HG03280 (cell line): ENCODE measurements around the gene TMC1.

ENCODE experiments used
- ATAC-seq: cut with Tn5 transposase; IDR thresholded peaks from one replicate; pipeline ENCODE4 v1.9.1; 2021; ENCODE audit warnings: mild to moderate bottlenecking, moderate library complexity; ENCODE audit not compliant: unreplicated experiment

The TMC1 gene

GRCh38 chr9:72665421-72665820, 144.0 kb downstream of the TMC1 start:
- ATAC-seq = no peak

- no peak for ATAC-seq
Observed at GRCh38 chr9:72667181-72667580, 145.8 kb downstream of the TMC1 start.

- no peak for ATAC-seq
Observed at GRCh38 chr9:72674961-72675360, 153.6 kb downstream of the TMC1 start.

GRCh38 chr9:72675586-72675985, 154.2 kb downstream of the TMC1 start:
- no peak for ATAC-seq

DNA sequence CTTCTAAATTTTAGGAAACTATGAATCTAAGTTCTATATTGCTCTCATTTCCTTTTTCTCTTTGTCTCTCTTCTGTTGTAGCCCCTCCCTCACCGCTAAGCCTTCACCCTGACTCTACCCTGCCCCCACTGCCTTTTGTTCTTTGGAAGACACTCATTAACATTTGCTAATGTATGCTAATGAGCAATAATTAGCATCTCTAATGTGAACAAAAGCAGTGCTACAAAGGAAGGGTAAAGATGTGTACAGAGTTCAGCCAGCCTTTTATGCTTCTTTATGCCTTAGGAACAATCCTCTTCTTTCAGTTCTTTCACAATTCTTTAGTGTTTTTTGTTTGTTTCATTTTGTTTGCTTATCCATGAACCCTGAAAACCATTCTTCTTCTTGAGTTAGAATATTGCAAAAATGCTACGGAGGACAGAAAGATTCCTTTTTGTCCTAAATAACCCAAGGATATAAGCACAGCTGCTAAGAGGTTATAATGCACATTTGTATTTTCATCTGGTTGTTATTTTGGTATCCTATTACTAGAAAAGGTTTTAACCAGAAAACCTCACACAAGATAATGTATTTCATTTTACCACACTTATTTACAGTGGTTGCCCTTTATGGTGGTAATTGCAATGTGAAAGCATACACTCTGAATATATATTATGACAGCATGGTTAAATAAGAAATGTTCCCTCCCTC, 159.3 kb downstream of the TMC1 start:
- ATAC-seq = no peak

DNA sequence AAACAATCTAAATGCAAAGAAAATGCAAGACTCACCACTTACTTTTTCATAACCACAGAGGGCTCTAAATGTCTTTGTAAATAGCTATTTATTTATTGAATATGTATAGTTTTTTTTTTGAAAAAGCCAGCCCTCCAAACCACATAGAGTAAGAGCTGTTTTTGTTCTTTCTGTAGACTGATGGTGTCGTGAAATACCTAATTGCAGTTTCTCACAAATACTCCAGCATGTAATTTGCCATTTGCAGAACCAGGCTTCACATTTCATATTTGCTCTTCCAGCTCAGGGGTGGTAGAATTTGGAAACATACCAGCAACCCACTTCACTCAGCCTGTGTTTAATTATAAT, 159.8 kb downstream of the TMC1 start:
- no peak for ATAC-seq

DNA sequence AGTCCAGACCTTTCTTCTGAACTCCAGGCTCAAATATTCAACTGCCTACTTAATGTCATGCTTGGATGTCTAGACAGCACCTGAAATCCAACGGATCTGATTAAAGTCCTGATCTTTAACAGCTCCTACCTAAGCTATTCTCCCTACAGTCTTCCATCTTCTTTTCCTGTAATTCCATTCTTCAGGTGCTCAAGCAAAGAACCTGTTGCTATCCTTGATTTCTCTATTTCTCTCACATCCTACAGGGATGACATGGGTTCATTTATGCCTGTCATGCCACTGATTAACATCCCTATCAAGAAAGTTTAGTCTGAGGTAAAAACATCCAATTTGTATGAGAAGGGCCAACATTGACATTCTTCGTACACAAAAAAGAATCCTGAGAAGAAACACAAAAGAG, 163.2 kb downstream of the TMC1 start:
- ATAC-seq = no peak

DNA sequence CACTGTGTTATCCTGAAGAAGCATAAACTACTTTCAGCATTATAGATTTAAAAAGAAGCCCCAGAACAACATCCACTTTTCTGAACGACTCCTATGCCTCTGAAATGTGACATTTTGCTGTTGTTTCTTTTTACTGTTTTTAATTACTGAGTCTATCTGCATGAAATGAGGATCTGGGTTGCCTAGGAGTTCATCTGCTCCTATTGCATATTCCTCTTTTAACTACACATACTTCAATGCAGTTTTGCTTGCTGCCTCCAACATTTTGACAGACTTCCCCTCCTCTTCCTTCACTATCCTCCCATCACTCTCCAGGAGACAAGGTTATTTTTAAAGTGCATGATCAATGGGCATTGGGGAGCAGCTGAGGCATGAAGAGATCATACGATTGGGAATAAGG, 164.5 kb downstream of the TMC1 start:
- ATAC-seq = no peak

GRCh38 chr9:72687331-72687730, 165.9 kb downstream of the TMC1 start:
- ATAC-seq = no peak

DNA sequence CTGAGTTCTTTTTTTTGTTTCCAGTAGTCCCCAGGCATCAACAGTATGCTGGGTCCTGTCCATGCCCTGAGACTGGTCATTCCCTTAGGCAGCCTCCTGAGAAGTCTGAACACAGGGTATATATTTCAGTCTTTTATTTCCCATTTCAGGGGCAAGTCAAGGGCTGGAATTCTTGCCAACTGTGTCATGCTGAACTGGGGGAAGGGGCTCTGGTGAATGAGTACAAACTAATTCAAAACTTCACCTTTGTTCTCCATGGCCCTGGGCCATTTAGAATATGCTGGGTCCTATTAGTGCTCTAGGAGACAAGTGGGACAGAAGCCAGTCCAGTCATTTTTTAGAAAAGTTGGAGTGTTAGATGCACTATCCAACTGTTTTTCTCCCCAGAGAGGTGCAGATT, 170.3 kb downstream of the TMC1 start:
- no peak for ATAC-seq

GRCh38 chr9:72695365-72695764, 174.0 kb downstream of the TMC1 start:
- ATAC-seq = no peak

GRCh38 chr9:72696511-72696910, 175.1 kb downstream of the TMC1 start:
- no peak for ATAC-seq

- ATAC-seq = no peak
Observed at GRCh38 chr9:72701510-72701909, 180.1 kb downstream of the TMC1 start.

DNA sequence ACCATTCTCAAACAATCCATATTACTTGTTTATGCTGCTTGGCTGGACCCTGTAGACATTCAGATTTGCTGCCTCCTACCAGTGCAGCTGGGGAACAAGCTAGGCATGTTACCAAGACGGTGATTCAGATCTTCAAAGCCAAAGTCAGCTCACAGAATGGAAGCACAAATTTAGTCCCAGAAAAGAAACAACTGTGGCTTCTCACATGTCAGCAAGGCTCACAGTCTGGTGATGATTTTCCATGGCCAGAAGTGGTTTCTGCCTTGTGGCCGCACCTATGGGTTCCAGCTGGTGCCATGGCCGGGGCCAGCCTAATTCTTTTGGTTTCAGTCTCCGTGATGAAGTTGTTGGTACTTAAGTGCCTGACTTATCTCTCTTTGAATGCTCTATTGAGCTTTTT, 182.2 kb downstream of the TMC1 start:
- no peak for ATAC-seq

DNA sequence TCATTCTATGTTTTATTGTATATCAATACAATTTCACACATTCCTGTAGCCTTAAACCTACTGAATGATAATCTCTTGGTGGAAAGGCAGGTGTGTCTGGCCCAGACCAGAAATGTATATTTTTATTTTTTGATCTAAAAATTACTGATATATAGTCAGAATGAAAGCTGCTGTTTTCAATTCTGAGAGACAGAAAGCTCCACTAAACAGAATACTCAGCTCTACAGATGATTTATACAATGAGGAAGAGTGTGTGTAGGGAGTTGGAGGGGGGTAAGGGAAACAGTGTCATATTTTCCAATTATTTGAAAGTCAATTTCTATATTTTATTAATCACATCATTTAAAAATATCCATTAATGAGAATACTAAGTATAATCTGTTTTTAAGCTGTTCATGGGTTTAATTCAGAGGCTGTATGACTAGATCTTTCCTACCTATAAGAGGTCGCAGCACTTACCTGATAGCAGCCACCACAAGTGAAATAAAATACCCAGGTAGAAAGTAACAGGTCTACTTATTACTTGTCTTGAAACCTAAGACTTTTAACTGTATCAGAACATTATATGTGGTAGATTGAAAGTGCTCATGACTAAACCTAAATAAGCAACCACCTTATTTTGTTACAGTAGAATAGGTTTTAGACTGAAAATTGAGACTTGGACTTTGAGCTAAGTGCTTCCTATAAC, 183.4 kb downstream of the TMC1 start:
- ATAC-seq = no peak

DNA sequence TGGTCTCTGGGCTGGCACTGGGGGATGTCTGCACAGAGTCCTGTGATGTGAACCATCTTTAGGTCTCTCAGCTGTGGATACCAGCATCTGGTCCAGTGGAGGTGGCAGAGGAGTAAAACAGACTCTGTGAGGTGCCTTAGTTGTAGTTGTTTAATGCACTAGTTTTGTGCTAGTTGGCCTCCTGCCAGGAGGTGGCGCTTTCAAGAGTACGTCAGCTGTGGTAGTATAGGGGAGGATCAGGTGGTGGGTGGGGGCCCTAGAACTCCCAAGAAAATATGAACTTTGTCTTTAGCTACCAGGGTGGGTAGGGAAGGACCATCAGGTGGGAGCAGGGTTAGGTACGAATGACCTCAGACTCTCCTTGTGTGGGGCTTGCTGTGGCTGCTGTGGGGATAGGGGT, 197.1 kb downstream of the TMC1 start:
- no peak for ATAC-seq

GRCh38 chr9:72721067-72721466, 199.7 kb downstream of the TMC1 start:
- ATAC-seq = no peak

GRCh38 chr9:72726947-72727346, 205.5 kb downstream of the TMC1 start:
- ATAC-seq = no peak

- no peak for ATAC-seq
Observed at GRCh38 chr9:72728031-72728770, 206.8 kb downstream of the TMC1 start.

- no peak for ATAC-seq
Observed at GRCh38 chr9:72733895-72734294, 212.5 kb downstream of the TMC1 start.

- ATAC-seq = no peak
Observed at GRCh38 chr9:72734631-72735030, 213.2 kb downstream of the TMC1 start.

- no peak for ATAC-seq
Observed at GRCh38 chr9:72743836-72744235, 222.4 kb downstream of the TMC1 start.
